Hypothalamus (tissue), 51 donors: ENCODE results near the gene POLD1.

Source experiments
- DNase-seq, 51 donors: peaks; one replicate each; lab custom pipeline; 2025; lab: John Stamatoyannopoulos, UW

Gene POLD1

DNA sequence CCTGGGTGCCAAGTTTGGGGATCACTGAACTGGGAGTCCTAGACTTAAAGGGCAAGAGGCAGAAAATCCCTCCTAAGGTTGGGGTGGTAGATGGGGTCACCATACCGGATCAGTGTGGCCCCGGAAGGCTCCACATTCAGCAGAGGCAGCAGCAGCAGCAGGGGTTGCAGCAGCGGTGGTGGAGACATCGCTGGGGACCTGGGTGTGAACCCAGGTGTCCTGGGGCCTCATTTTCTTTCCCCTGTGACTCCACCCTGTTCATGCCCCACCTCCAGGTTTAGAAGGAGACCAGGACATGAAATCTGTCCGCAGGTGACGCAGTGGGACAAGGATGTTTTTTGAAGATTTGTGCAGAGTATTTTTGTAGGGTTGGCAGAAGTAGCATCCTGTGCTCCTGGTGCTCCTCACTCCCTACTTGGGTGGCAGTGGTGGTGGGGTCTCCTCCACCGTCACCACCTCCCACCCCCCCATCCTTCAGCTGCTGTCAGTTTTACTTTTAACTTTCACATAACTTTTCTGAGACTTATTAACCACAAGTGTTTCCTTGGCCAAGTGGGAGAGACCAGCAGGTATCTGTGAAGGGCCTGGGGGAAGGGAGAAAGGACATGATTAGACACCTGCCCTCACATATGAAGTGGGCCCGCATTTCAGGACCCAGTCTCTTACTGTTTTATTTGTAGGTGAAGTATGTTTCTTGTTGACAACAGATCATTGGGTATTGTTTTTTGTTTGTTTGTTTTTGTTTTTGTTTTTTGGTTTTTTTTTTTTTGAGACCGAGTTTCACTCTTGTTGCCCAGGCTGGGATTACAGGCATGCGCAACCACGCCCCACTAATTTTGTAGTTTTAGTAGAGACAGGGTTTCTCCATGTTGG, 18.5 kb upstream of the POLD1 start, which contains the start of gene NAPSA:
TSS of gene NAPSA (minus strand) at position 206 of the 873 bp plus-strand sequence. CDS start at position 188, 18 bp downstream.
- DNase-seq, result no peak

GRCh38 chr19:50368649-50369570, 15.2 kb upstream of the POLD1 start:
- DNase-seq, result peak; percentile 29 to 91 (median 73)

GRCh38 chr19:50371914-50372475, 12.2 kb upstream of the POLD1 start:
- DNase-seq, result no peak

- peak; percentile 56 to 98 (median 92) for DNase-seq
Measured at GRCh38 chr19:50376166-50377050, 7.7 kb upstream of the POLD1 start, which contains the start of gene NR1H2. Gene NR1H2, plus strand, starts transcription at chr19:50376457. Its CDS starts 1,149 bp downstream, at chr19:50377606.

GRCh38 chr19:50377051-50377461, 7.1 kb upstream of the POLD1 start:
- DNase-seq, result no peak

DNA sequence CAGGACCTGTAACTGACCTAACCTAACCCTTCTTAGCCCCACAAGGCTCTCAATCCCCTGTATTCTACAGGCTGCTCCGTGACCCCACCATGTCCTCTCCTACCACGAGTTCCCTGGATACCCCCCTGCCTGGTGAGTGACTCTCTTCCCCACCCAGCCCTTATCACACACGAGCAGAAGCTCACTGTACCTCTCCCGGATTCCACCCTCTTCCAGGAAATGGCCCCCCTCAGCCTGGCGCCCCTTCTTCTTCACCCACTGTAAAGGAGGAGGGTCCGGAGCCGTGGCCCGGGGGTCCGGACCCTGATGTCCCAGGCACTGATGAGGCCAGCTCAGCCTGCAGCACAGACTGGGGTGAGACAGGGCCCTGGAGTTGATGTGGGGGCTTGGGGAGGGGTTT, 6.6 kb upstream of the POLD1 start:
- no peak for DNase-seq

DNA sequence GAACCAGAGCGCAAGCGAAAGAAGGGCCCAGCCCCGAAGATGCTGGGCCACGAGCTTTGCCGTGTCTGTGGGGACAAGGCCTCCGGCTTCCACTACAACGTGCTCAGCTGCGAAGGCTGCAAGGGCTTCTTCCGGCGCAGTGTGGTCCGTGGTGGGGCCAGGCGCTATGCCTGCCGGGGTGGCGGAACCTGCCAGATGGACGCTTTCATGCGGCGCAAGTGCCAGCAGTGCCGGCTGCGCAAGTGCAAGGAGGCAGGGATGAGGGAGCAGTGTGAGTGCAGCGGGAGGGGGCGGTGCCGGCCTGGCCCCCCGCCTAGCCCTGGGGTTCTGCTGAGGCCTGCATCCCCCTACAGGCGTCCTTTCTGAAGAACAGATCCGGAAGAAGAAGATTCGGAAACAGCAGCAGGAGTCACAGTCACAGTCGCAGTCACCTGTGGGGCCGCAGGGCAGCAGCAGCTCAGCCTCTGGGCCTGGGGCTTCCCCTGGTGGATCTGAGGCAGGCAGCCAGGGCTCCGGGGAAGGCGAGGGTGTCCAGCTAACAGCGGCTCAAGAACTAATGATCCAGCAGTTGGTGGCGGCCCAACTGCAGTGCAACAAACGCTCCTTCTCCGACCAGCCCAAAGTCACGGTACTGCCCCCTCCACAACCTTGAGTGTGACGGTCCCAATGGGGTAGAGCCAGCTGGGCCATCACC, 5.8 kb upstream of the POLD1 start:
- no peak for DNase-seq

- no peak for DNase-seq
Measured at GRCh38 chr19:50378863-50379236, 5.3 kb upstream of the POLD1 start.

DNA sequence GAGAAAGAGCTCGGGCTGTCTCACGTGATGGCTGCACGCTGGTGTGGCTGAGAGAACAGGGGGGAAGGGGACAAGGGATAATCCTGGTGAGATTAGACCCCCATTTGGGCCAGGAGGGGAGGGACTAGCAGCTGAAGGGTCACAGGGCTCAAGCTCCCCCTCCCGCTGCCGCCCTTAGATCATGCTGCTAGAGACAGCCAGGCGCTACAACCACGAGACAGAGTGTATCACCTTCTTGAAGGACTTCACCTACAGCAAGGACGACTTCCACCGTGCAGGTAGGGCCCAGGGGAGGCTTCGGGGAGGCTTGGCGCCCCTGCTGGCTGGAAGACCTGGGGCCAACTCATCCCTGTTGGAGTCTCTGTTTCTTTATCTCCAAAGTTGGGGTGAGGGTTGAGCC, 4.5 kb upstream of the POLD1 start:
- no peak for DNase-seq

DNA sequence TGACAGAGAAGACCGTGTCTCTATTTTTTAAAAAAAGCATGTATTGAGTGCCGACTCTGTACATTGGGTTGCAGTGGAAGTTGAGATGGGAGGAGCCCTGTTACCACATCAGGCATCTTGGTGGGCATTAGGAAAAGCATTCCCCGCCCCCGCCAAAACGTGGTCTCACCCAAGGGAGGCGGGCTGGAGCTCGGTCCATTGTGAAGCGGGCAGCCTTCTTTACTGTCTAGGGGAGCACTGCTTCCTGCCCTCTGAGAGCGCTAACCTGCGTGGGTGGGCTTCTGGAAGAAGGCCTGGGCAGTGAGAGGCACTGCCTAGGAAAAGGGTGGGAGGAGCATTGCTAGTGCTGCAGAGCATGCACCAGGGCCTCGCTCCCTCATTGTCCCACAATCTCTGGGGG, 4.0 kb upstream of the POLD1 start:
- no peak for DNase-seq

GRCh38 chr19:50380751-50381151, 3.4 kb upstream of the POLD1 start:
- peak in 1 of 51 donors; percentile 10 for DNase-seq

DNA sequence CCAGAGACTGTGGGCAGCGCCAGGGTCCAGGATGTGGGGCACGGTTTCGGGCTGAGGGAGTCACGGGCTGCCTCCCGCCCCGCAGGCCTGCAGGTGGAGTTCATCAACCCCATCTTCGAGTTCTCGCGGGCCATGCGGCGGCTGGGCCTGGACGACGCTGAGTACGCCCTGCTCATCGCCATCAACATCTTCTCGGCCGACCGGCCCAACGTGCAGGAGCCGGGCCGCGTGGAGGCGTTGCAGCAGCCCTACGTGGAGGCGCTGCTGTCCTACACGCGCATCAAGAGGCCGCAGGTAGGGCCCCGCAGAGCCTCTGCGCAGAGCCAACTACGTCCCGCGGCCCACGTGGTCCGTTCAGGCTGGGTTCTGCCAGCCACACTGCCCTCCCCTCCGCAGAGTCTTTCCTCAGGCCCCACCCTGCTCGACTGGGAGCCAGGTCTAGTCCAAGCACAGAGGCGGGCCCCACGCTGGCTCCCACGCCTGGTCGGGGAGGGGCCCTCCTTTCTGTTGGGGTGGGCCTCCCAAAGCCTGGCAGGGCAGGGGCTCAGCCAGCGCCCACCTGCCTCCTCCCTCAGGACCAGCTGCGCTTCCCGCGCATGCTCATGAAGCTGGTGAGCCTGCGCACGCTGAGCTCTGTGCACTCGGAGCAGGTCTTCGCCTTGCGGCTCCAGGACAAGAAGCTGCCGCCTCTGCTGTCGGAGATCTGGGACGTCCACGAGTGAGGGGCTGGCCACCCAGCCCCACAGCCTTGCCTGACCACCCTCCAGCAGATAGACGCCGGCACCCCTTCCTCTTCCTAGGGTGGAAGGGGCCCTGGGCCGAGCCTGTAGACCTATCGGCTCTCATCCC, 2.0 kb upstream of the POLD1 start:
- no peak for DNase-seq

- peak in 1 of 51 donors; percentile 23 for DNase-seq
Measured at GRCh38 chr19:50383001-50383851, 921 bp upstream of the POLD1 start.

- no peak for DNase-seq
Measured at GRCh38 chr19:50384685-50385535, 763 bp downstream of the POLD1 start.

GRCh38 chr19:50387176-50387867, 3.2 kb downstream of the POLD1 start:
- peak in 15 of 51 donors; percentile 4 to 51 (median 16) for DNase-seq

DNA sequence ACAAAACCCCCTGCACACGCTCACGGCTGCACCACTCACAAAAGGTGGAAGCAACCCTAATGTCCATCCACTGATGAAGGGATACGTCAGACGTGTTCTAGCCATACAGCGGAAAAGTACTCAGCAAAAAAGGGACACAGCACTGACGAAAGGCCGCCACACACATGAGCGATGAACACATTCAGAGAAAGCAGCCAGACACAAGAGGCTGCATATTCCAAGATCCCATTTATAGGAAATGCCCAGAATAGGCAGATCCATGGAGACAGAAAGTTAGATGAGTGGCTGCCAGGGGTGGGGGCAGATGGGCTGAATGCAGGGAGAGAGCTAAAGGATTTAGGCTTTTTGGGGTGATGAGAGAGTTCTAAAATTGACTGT, 3.7 kb downstream of the POLD1 start:
- peak in 1 of 51 donors; percentile 51 for DNase-seq
